Fibroblast of lung (primary cell): ENCODE measurements around the gene CSRNP3. TPM values are rescaled to one million over a fixed set of nuclear protein-coding genes. Genes with fewer than 3 reads are reported as not detected.

Source experiments
- DNase-seq, 2 donors: peaks; one replicate each; pipeline versions ENCODE4 v3.0.0 to v3.0.0-alpha.2; 2010; ENCODE audit warnings: low read depth in 2 of 2
- H2AFZ ChIP-seq: 2 replicates; pipeline ENCODE4 v1.5.1; 2012; ENCODE audit warnings: low read length, control low read depth, inconsistent platforms
- H3K27ac ChIP-seq: 2 replicates; pipeline ENCODE4 v1.5.1; 2011; ENCODE audit warnings: low read length, control low read depth; ENCODE audit not compliant: insufficient read depth
- H3K27me3 ChIP-seq: 2 replicates; pipeline ENCODE4 v1.5.1; 2011; ENCODE audit warnings: mild to moderate bottlenecking, low read length; ENCODE audit not compliant: control insufficient read depth, insufficient read depth
- H3K36me3 ChIP-seq: 2 replicates; pipeline ENCODE4 v1.5.1; 2011; ENCODE audit warnings: low read length; ENCODE audit not compliant: control insufficient read depth, insufficient read depth
- H3K4me1 ChIP-seq: 2 replicates; pipeline ENCODE4 v1.5.1; 2011; ENCODE audit warnings: low read length; ENCODE audit not compliant: control insufficient read depth, insufficient read depth; ENCODE audit errors: extremely low read depth
- H3K4me2 ChIP-seq: 2 replicates; pipeline ENCODE4 v1.5.1; 2011; ENCODE audit warnings: low read length, control low read depth; ENCODE audit not compliant: insufficient read depth; ENCODE audit errors: extremely low read depth
- H3K4me3 ChIP-seq, 4 experiments: fragments of 200-600 bp in 1 of 4; sonication (generic) in 1 of 4; replicated peaks in 1 of 4; 2 replicates each; pipeline ENCODE4 v1.5.1; 2011 to 2016; ENCODE audit warnings: low read length in 4 of 4, low read depth in 3 of 4, mild to moderate bottlenecking in 3 of 4, control low read depth in 2 of 4, inconsistent platforms in 1 of 4, mixed read lengths in 1 of 4; ENCODE audit not compliant: insufficient read depth in 1 of 4; ENCODE audit errors: control extremely low read depth in 1 of 4
- H3K79me2 ChIP-seq: 2 replicates; pipeline ENCODE4 v1.5.1; 2012; ENCODE audit warnings: mild to moderate bottlenecking, low read length, inconsistent platforms; ENCODE audit not compliant: control insufficient read depth, insufficient read depth
- H3K9ac ChIP-seq: 2 replicates; pipeline ENCODE4 v1.5.1; 2011; ENCODE audit warnings: mild to moderate bottlenecking, low read length, control low read depth; ENCODE audit not compliant: insufficient read depth
- H3K9me3 ChIP-seq: 2 replicates; pipeline ENCODE4 v1.5.1; 2012; ENCODE audit warnings: low read depth, low read length; ENCODE audit not compliant: control insufficient read depth, insufficient read depth
- H4K20me1 ChIP-seq: 2 replicates; pipeline ENCODE4 v1.5.1; 2011; ENCODE audit warnings: low read length; ENCODE audit not compliant: control insufficient read depth, insufficient read depth; ENCODE audit errors: extremely low read depth
- CTCF ChIP-seq, 2 donors: IDR thresholded peaks in 1 of 2; conservative IDR thresholded peaks in 1 of 2; 1 replicate in 1 of 2; 2 replicates in 1 of 2; pipeline ENCODE4 v1.5.1; 2011 to 2012; ENCODE audit warnings: low read length in 2 of 2, control low read depth in 1 of 2, inconsistent platforms in 1 of 2, low read depth in 1 of 2, mild to moderate bottlenecking in 1 of 2
- EZH2 ChIP-seq: IDR thresholded peaks from 2 replicates; pipeline ENCODE4 v1.5.1; 2012; ENCODE audit warnings: low read length, control low read depth, mild to moderate bottlenecking; ENCODE audit errors: missing control alignments
- polyA plus RNA-seq, 2 donors: library from polyadenylated mRNA; depleted of rRNA in 1 of 2; stranded (reverse) in 1 of 2; unstranded in 1 of 2; fragments of >200 nt; gene quantifications; 2 replicates each; pipeline ENCODE4 v1.2.1, GENCODE V29; 2011 to 2012; ENCODE audit warnings: missing spikeins in 1 of 2
- total RNA-seq: library from RNA; depleted of rRNA; stranded (reverse); fragments of >200 nt; gene quantifications from 2 replicates; pipeline ENCODE4 v1.2.1, GENCODE V29; 2014

The CSRNP3 gene
- total and polyA plus RNA-seq, 2 donors (not counting 1 experiment from before 2014, with no cell fraction given) = 0.66 to 1.1 TPM

- Histone ChIP-seq H3K4me3 (no peak overlapping the region), H3K27me3 (no peaks in the 10 kb centered on the region), H3K9me3 (no peaks in the 10 kb centered on the region), H3K9ac (no peak overlapping the region), H4K20me1 (no peaks in the 10 kb centered on the region), H2AFZ (no peak overlapping the region), H3K27ac (no peak overlapping the region), H3K79me2 (no peaks in the 10 kb centered on the region), H3K4me1 (no peaks in the 10 kb centered on the region), H3K36me3 (no peaks in the 10 kb centered on the region), H3K4me2 (no peak overlapping the region)
- no peak for DNase-seq
- TF ChIP-seq EZH2 (no peak), CTCF (conservative IDR thresholded peaks at IDR 0.05 in 1 of 2, IDR thresholded peaks at IDR 0.05 in 1 of 2; ENCODE audit: low read depth in 1 of 2, low read length in 2 of 2) (no peak)
These were observed 59.2 kb downstream of the CSRNP3 start for GRCh38 chr2:165528691-165529090.

- Histone ChIP-seq H3K27me3 (no peaks in the 10 kb centered on the region), H3K4me1 (no peaks in the 10 kb centered on the region), H3K36me3 (no peaks in the 10 kb centered on the region), H4K20me1 (no peaks in the 10 kb centered on the region), H3K4me3 (no peak overlapping the region), H3K27ac (no peak overlapping the region), H3K4me2 (no peak overlapping the region), H2AFZ (no peak overlapping the region), H3K9ac (no peak overlapping the region), H3K9me3 (no peaks in the 10 kb centered on the region), H3K79me2 (no peaks in the 10 kb centered on the region)
- DNase-seq = no peak
- no peak for TF ChIP-seq EZH2
- no peak for TF ChIP-seq CTCF (conservative IDR thresholded peaks at IDR 0.05 in 1 of 2, IDR thresholded peaks at IDR 0.05 in 1 of 2; ENCODE audit: low read depth in 1 of 2, low read length in 2 of 2)
These were observed 59.6 kb downstream of the CSRNP3 start for GRCh38 chr2:165529130-165529529.

GRCh38 chr2:165533331-165533730, 63.8 kb downstream of the CSRNP3 start:
- no peak for DNase-seq
- Histone ChIP-seq H3K79me2 (no peaks in the 10 kb centered on the region), H3K36me3 (no peaks in the 10 kb centered on the region), H3K27me3 (no peaks in the 10 kb centered on the region), H4K20me1 (no peaks in the 10 kb centered on the region), H3K9me3 (no peaks in the 10 kb centered on the region), H2AFZ (no peak overlapping the region), H3K9ac (no peak overlapping the region), H3K4me2 (no peak overlapping the region), H3K4me1 (no peaks in the 10 kb centered on the region), H3K27ac (no peak overlapping the region), H3K4me3 (no peak overlapping the region)
- TF ChIP-seq CTCF (conservative IDR thresholded peaks at IDR 0.05 in 1 of 2, IDR thresholded peaks at IDR 0.05 in 1 of 2; ENCODE audit: low read depth in 1 of 2, low read length in 2 of 2) (no peak), EZH2 (no peak)
